ENCODE measurements around the gene TSPAN18. TPM values are rescaled to one million over a fixed set of nuclear protein-coding genes. Genes with fewer than 3 reads are reported as not detected.

TSPAN18 gene
- total RNA-seq, 1 donor from 2014 or later, result 2.8 TPM

- peaks cover 3% of the 10 kb centered on the region for H3K9me3 Mint-ChIP-seq
- ChIA-PET POLR2A (no interaction called here), CTCF (no interaction called here)
- no peaks in the 10 kb centered on the region for H3K4me1 Mint-ChIP-seq
- intact Hi-C loops (cut with micrococcal nuclease), result no loop called here
- no peaks in the 10 kb centered on the region for H3K36me3 Mint-ChIP-seq (ENCODE audit: low read depth)
- no peak overlapping the region for H3K27ac Mint-ChIP-seq
- no peak overlapping the region for H3K4me3 Mint-ChIP-seq
- no peak for TF ChIP-seq CTCF (IDR thresholded peaks at IDR 0.05)
- DNase-seq, result no peak
- no peak for ATAC-seq (ENCODE audit: low read depth)
- H3K27me3 Mint-ChIP-seq, result peaks cover 2% of the 10 kb centered on the region
Observed at GRCh38 chr11:44764583-44764982, 37.8 kb downstream of the TSPAN18 start.

- TF ChIP-seq CTCF (IDR thresholded peaks at IDR 0.05), result no peak
- Mint-ChIP-seq H3K36me3 (ENCODE audit: low read depth) (no peaks in the 10 kb centered on the region), H3K9me3 (peaks cover 3% of the 10 kb centered on the region), H3K27me3 (peaks cover 2% of the 10 kb centered on the region), H3K4me3 (no peak overlapping the region), H3K4me1 (no peaks in the 10 kb centered on the region), H3K27ac (no peak overlapping the region)
- CTCF ChIA-PET, result no interaction called here
- ATAC-seq (ENCODE audit: low read depth) (no peak), DNase-seq (no peak)
- intact Hi-C loops (cut with micrococcal nuclease), result no loop called here
- POLR2A ChIA-PET, result no interaction called here
Observed at GRCh38 chr11:44765026-44765595, 38.3 kb downstream of the TSPAN18 start.

GRCh38 chr11:44765676-44766075 lies 38.9 kb downstream of the TSPAN18 start:
- intact Hi-C loops (cut with micrococcal nuclease), result no loop called here
- Mint-ChIP-seq H3K27ac (no peak overlapping the region), H3K27me3 (peaks cover 2% of the 10 kb centered on the region), H3K36me3 (ENCODE audit: low read depth) (no peaks in the 10 kb centered on the region), H3K4me1 (no peaks in the 10 kb centered on the region), H3K9me3 (peaks cover 3% of the 10 kb centered on the region), H3K4me3 (no peak overlapping the region)
- ATAC-seq (ENCODE audit: low read depth) (no peak), DNase-seq (no peak)
- no peak for TF ChIP-seq CTCF (IDR thresholded peaks at IDR 0.05)
- ChIA-PET POLR2A (no interaction called here), CTCF (no interaction called here)

GRCh38 chr11:44766112-44766971 lies 39.6 kb downstream of the TSPAN18 start:
- DNase-seq (peak; percentile 2), ATAC-seq (ENCODE audit: low read depth) (no peak)
- no peaks in the 10 kb centered on the region for H3K4me1 Mint-ChIP-seq
- POLR2A ChIA-PET, result no interaction called here
- no peaks in the 10 kb centered on the region for H3K36me3 Mint-ChIP-seq (ENCODE audit: low read depth)
- no peak overlapping the region for H3K27ac Mint-ChIP-seq
- no peak for TF ChIP-seq CTCF (IDR thresholded peaks at IDR 0.05)
- intact Hi-C loops (cut with micrococcal nuclease), result no loop called here
- CTCF ChIA-PET, result interaction anchor here (1.5 kb wide), 1 partner anchor 10 kb away, joined by 11 read pairs; no protein-coding TSS in a partner anchor
- H3K27me3 Mint-ChIP-seq, result peaks cover 2% of the 10 kb centered on the region
- H3K9me3 Mint-ChIP-seq, result peaks cover 3% of the 10 kb centered on the region
- no peak overlapping the region for H3K4me3 Mint-ChIP-seq

GRCh38 chr11:44766972-44767278 lies 40.2 kb downstream of the TSPAN18 start:
- peaks cover 2% of the 10 kb centered on the region for H3K27me3 Mint-ChIP-seq
- H3K36me3 Mint-ChIP-seq (ENCODE audit: low read depth), result no peaks in the 10 kb centered on the region
- peaks cover 3% of the 10 kb centered on the region for H3K9me3 Mint-ChIP-seq
- no peaks in the 10 kb centered on the region for H3K4me1 Mint-ChIP-seq
- no peak for ATAC-seq (ENCODE audit: low read depth)
- DNase-seq, result no peak
- POLR2A ChIA-PET, result no interaction called here
- CTCF ChIA-PET, result interaction anchor here (1.5 kb wide), 1 partner anchor 9 kb away, joined by 11 read pairs; no protein-coding TSS in a partner anchor
- no peak for TF ChIP-seq CTCF (IDR thresholded peaks at IDR 0.05)
- no peak overlapping the region for H3K27ac Mint-ChIP-seq
- no peak overlapping the region for H3K4me3 Mint-ChIP-seq
- intact Hi-C loops (cut with micrococcal nuclease), result no loop called here
